PC-3 (cell line): ENCODE measurements around the gene SLC9A9.

Experiments
- EZH2 ChIP-seq: fragments of 300-600 bp; sonication (generic); IDR thresholded peaks from one replicate; pipeline ENCODE4 v1.6.1; 2017; ENCODE audit warnings: antibody characterized with exemption, mild to moderate bottlenecking, low read length; ENCODE audit not compliant: unreplicated experiment
- TF ChIP-seq, protein P1 (sequence below): fragments of 300-600 bp; sonication (generic); conservative IDR thresholded peaks from 2 replicates; pipeline ENCODE4 v1.5.1; 2017; ENCODE audit warnings: antibody characterized with exemption, low read depth, mild to moderate bottlenecking, low read length

DNA sequence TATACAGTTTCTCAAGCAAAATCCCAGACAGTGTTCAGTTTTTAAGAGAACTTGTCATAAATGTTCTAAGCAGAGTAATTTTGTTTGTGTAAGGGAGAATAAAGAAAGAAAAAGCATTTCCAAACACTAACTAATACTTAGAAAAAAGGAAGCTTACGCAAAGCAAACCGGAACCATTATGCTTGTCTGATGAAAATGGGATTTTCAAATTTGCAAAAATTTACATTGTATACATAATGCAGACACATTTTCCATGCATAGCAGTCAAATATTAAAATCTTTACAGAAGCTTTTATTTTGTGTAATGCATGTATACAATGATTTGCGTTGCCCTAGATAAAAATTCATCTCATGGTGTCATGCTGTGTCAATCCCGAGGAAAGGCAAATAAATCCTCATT, 229.0 kb downstream of the SLC9A9 start:
- TF ChIP-seq, protein P1, sequence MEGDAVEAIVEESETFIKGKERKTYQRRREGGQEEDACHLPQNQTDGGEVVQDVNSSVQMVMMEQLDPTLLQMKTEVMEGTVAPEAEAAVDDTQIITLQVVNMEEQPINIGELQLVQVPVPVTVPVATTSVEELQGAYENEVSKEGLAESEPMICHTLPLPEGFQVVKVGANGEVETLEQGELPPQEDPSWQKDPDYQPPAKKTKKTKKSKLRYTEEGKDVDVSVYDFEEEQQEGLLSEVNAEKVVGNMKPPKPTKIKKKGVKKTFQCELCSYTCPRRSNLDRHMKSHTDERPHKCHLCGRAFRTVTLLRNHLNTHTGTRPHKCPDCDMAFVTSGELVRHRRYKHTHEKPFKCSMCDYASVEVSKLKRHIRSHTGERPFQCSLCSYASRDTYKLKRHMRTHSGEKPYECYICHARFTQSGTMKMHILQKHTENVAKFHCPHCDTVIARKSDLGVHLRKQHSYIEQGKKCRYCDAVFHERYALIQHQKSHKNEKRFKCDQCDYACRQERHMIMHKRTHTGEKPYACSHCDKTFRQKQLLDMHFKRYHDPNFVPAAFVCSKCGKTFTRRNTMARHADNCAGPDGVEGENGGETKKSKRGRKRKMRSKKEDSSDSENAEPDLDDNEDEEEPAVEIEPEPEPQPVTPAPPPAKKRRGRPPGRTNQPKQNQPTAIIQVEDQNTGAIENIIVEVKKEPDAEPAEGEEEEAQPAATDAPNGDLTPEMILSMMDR = no peak
- TF ChIP-seq EZH2 = no peak
